RPMI7951 (cell line): ENCODE data around the gene GPATCH2L. TPM values are rescaled to one million over a fixed set of nuclear protein-coding genes. Genes with fewer than 3 reads are reported as not detected.

Experiments used
- DNase-seq: peaks from one replicate; pipeline ENCODE4 v3.0.0-alpha.2; 2012; ENCODE audit warnings: low read depth
- total RNA-seq: library from RNA; depleted of rRNA; stranded (reverse); fragments of >200 nt; shearing (Covaris generic); gene quantifications from 2 replicates; pipeline ENCODE4 v1.2.3, GENCODE V29; 2014

Gene GPATCH2L
- total RNA-seq, 1 experiment from 2014 or later: 25.6 TPM

GRCh38 chr14:76136476-76137110, 15.1 kb upstream of the GPATCH2L start:
- no peak for DNase-seq

- no peak for DNase-seq
Measured at GRCh38 chr14:76138119-76138757, 13.5 kb upstream of the GPATCH2L start.

GRCh38 chr14:76138758-76139723, 12.7 kb upstream of the GPATCH2L start:
- no peak for DNase-seq

GRCh38 chr14:76143642-76144041, 8.1 kb upstream of the GPATCH2L start:
- DNase-seq: no peak

GRCh38 chr14:76146976-76147375, 4.7 kb upstream of the GPATCH2L start:
- no peak for DNase-seq

- no peak for DNase-seq
Measured at GRCh38 chr14:76149196-76149595, 2.5 kb upstream of the GPATCH2L start.

GRCh38 chr14:76152333-76152681, 585 bp downstream of the GPATCH2L start:
- DNase-seq: peak; percentile 90

GRCh38 chr14:76153919-76154318, 2.2 kb downstream of the GPATCH2L start:
- DNase-seq: no peak

- DNase-seq: no peak
Measured at GRCh38 chr14:76154539-76155126, 2.9 kb downstream of the GPATCH2L start.

- no peak for DNase-seq
Measured at GRCh38 chr14:76163668-76164363, 12.1 kb downstream of the GPATCH2L start.

- no peak for DNase-seq
Measured at GRCh38 chr14:76168531-76168930, 16.8 kb downstream of the GPATCH2L start.

- no peak for DNase-seq
Measured at GRCh38 chr14:76169776-76170175, 18.1 kb downstream of the GPATCH2L start.

- no peak for DNase-seq
Measured at GRCh38 chr14:76174982-76175381, 23.3 kb downstream of the GPATCH2L start.

GRCh38 chr14:76175942-76176341, 24.2 kb downstream of the GPATCH2L start:
- DNase-seq: no peak

GRCh38 chr14:76181546-76181945, 29.8 kb downstream of the GPATCH2L start:
- no peak for DNase-seq

GRCh38 chr14:76186308-76187027, 34.7 kb downstream of the GPATCH2L start:
- no peak for DNase-seq

GRCh38 chr14:76191297-76191696, 39.6 kb downstream of the GPATCH2L start:
- no peak for DNase-seq

- DNase-seq: no peak
Measured at GRCh38 chr14:76193696-76194095, 42.0 kb downstream of the GPATCH2L start.

- no peak for DNase-seq
Measured at GRCh38 chr14:76194327-76194726, 42.6 kb downstream of the GPATCH2L start.

GRCh38 chr14:76195003-76195402, 43.3 kb downstream of the GPATCH2L start:
- DNase-seq: no peak
